Muscle of back (tissue), 11 donors: ENCODE measurements around the gene MAD1L1. TPM values are rescaled to one million over a fixed set of nuclear protein-coding genes. Genes with fewer than 3 reads are reported as not detected.
A peak's percentile ranks its signal among the peaks of the same experiment; 100 is the strongest.
"Not testable (repeated sequence)": the region's sequence is repeated elsewhere in the genome, so short reads cannot be mapped to it uniquely, and the experiment has no call there.

Source experiments
- DNase-seq, 3 donors: peaks; one replicate each; pipeline versions ENCODE4 v3.0.0 to v3.0.0-alpha.2; 2013
- polyA plus RNA-seq, 10 donors: library from polyadenylated mRNA; unstranded; fragments of 120-200 nt; gene quantifications; one replicate each; pipeline ENCODE4 v1.2.1, GENCODE V29; 2013; ENCODE audit not compliant: insufficient read length in 10 of 10

The MAD1L1 gene
- polyA plus RNA-seq, 10 donors, result 15.4 to 25.7 (median 22.0) TPM

- peak in 2 of 3 donors; percentile 26 to 73 for DNase-seq
Observed at GRCh38 chr7:1931256-1931950, 301.3 kb downstream of the MAD1L1 start.

- no peak for DNase-seq
Observed at GRCh38 chr7:1930381-1931065, 302.2 kb downstream of the MAD1L1 start.

GRCh38 chr7:1929349-1929925, 303.3 kb downstream of the MAD1L1 start:
- DNase-seq, result not testable (repeated sequence)

GRCh38 chr7:1928645-1929348, 303.9 kb downstream of the MAD1L1 start:
- DNase-seq, result no peak

- DNase-seq, result no peak
Observed at GRCh38 chr7:1927937-1928644, 304.7 kb downstream of the MAD1L1 start.

GRCh38 chr7:1926908-1927306, 305.8 kb downstream of the MAD1L1 start:
- DNase-seq, result no peak

- no peak for DNase-seq
Observed at GRCh38 chr7:1925973-1926907, 306.5 kb downstream of the MAD1L1 start.

- no peak for DNase-seq
Observed at GRCh38 chr7:1925349-1925748, 307.4 kb downstream of the MAD1L1 start.

- peak in 1 of 3 donors; percentile 73 for DNase-seq
Observed at GRCh38 chr7:1924258-1924817, 308.4 kb downstream of the MAD1L1 start.

GRCh38 chr7:1923409-1924257, 309.1 kb downstream of the MAD1L1 start:
- no peak for DNase-seq

GRCh38 chr7:1922870-1923236, 309.9 kb downstream of the MAD1L1 start:
- no peak for DNase-seq

GRCh38 chr7:1922071-1922869, 310.5 kb downstream of the MAD1L1 start:
- peak in 1 of 3 donors; percentile 58 for DNase-seq

GRCh38 chr7:1920881-1921280, 311.9 kb downstream of the MAD1L1 start:
- DNase-seq, result peak in 1 of 3 donors; percentile 60

- no peak for DNase-seq
Observed at GRCh38 chr7:1920266-1920681, 312.5 kb downstream of the MAD1L1 start.

GRCh38 chr7:1919539-1920265, 313.0 kb downstream of the MAD1L1 start:
- DNase-seq, result peak; percentile 43 to 54 (median 51)

- no peak for DNase-seq
Observed at GRCh38 chr7:1918881-1919525, 313.7 kb downstream of the MAD1L1 start.

- DNase-seq, result no peak
Observed at GRCh38 chr7:1918063-1918645, 314.6 kb downstream of the MAD1L1 start.
